ENCODE data around the gene LGALS3BP.

Gene LGALS3BP

DNA sequence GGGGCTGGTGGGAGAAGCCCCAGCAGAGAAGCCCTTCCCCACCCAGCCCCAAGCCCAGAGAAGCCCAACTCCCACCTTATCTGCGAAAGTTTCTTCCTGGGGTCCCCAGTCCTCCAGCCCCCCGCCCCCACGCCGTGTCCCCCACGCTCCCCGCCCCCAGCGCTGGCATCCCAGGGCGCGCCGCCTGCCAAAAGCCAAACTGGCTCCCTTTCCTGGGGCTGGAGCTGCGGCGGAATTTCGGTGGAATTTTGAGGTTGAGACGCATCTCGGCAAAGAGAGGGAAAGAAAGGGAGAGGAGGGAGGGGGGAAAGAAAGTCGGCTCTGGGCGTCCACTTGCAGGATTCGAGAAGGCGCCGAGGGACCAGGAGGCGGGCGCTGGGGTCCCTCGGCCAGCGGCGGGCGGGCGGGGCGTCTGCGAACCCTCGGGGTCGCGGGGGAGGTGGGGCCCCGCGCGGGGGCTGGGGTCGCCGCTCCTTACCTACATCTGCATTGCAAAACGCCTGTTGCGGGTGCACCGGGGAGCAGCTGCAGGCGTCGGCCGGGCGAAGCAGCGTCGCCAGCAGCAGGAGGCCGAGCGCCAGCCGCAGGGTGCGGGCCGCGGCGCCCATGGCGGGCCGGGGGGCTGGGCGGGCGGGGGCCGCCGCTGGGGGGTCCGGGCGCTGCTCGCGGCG lies 55.1 kb downstream of the LGALS3BP start:
- TF ChIP-seq, protein P1, sequence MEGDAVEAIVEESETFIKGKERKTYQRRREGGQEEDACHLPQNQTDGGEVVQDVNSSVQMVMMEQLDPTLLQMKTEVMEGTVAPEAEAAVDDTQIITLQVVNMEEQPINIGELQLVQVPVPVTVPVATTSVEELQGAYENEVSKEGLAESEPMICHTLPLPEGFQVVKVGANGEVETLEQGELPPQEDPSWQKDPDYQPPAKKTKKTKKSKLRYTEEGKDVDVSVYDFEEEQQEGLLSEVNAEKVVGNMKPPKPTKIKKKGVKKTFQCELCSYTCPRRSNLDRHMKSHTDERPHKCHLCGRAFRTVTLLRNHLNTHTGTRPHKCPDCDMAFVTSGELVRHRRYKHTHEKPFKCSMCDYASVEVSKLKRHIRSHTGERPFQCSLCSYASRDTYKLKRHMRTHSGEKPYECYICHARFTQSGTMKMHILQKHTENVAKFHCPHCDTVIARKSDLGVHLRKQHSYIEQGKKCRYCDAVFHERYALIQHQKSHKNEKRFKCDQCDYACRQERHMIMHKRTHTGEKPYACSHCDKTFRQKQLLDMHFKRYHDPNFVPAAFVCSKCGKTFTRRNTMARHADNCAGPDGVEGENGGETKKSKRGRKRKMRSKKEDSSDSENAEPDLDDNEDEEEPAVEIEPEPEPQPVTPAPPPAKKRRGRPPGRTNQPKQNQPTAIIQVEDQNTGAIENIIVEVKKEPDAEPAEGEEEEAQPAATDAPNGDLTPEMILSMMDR (IDR thresholded peaks at IDR 0.05; ENCODE audit: low read length, missing control alignments), result no peak
- peak overlapping the region; percentile 84 for H3K4me3 ChIP-seq (replicated peaks; ENCODE audit: low read depth, low read length)
- no peak for DNase-seq (ENCODE audit: low read depth)

GRCh38 chr17:78923660-78924453 lies 55.9 kb downstream of the LGALS3BP start:
- DNase-seq (ENCODE audit: low read depth), result no peak
- TF ChIP-seq, protein P1 (IDR thresholded peaks at IDR 0.05; ENCODE audit: low read length, missing control alignments), result no peak
- H3K4me3 ChIP-seq (replicated peaks; ENCODE audit: low read depth, low read length), result peak overlapping the region; percentile 84

DNA sequence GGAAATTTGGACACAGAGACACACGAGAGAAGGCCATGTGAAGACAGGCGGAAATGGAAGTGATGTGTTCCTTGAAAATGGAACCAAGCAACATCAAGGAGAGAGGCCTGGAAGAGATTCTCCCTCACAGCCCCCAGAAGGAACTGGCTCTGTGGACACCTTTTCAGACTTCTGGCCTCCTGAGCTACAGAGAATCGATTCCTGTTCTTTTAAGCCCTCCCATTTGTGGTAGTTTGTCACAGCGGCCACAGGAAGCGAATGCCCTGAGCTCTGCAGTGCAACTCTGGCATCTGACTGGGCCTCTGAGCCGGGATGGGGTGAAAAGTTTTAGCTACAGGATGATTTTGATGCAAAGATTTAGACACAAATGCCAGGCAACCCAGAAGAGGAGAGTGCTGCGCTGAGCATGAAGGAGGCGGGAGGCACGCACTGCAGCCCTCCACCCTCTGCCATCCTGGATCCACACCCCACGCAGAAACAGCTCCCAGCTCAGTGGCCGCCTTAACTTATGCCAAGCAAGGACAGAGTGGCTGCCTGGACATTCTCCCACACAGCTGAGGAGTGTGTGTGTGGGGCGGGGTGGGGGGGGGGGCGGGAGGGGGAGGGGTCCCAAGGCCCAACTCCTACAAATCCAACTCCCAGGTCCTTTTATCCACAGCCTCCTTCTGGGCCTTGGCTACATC lies 56.8 kb downstream of the LGALS3BP start:
- peak overlapping the region; percentile 84 for H3K4me3 ChIP-seq (replicated peaks; ENCODE audit: low read depth, low read length)
- TF ChIP-seq, protein P1 (IDR thresholded peaks at IDR 0.05; ENCODE audit: low read length, missing control alignments), result no peak

DNA sequence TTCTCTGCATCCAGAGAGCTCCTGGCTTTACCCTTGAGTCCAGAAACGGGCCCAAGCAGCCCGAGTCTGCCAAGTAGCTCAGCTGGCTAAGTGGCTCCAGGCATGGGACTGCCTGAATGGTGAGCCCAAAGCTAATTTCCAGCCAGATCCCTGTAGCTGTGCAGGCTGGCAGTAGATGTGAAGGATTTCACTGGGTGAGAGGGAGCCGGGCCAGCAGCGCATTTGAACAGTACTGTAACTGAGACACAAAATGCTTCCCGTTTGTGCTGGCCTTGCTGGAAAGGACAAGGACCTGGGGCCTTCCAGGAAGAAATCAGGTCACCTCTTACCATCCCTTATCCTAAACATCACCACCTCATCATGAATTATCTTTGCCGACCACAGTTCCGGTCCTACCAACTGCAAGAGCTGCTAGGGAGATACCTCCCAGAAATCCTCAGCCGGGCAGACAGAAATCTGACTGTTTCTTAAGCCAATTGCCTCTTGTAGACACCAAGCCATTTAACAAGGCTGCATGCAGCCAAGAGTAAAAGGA lies 58.2 kb downstream of the LGALS3BP start:
- H3K4me3 ChIP-seq (replicated peaks; ENCODE audit: low read depth, low read length), result peak overlapping the region; percentile 19
- TF ChIP-seq, protein P1 (IDR thresholded peaks at IDR 0.05; ENCODE audit: low read length, missing control alignments), result no peak
- DNase-seq (ENCODE audit: low read depth), result no peak

More for the DNA sequence above, 56.8 kb downstream of the LGALS3BP start:
- no peak for DNase-seq (ENCODE audit: low read depth)
